DOHH2 (cell line): ENCODE data around the gene ROBO1.

Experiments used
- EZH2phosphoT487 ChIP-seq: fragments of 200-600 bp; sonication (generic); IDR thresholded peaks from 2 replicates; pipeline ENCODE4 v1.6.1; 2017; ENCODE audit warnings: borderline replicate concordance, mild to moderate bottlenecking, antibody characterized with exemption, low read length, moderate library complexity, mixed read lengths
- TF ChIP-seq, protein P1 (sequence below): fragments of 200-600 bp; sonication (generic); IDR thresholded peaks from one replicate; pipeline ENCODE4 v1.5.1; 2014; ENCODE audit warnings: antibody characterized with exemption, mild to moderate bottlenecking, low read depth, low read length; ENCODE audit not compliant: poor library complexity, severe bottlenecking

DNA sequence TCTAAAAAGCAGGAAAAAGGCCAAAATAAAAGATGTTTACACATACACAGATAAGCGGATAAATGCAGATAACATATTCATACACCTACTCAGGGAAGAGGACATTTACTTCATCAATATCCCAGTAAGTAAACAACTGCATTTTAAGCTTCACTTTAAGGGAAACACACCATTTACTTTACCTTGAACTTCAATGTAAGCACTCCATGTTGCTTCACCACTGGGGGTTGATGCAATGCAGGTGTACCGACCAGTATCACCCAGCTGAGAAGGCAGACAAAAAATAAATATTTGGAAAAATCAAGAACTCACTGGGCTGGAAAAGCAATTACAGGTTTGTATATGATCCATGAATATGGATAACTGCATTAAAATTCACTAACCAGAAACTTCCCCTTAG is 1099.5 kb downstream of the ROBO1 start:
- TF ChIP-seq, protein P1, sequence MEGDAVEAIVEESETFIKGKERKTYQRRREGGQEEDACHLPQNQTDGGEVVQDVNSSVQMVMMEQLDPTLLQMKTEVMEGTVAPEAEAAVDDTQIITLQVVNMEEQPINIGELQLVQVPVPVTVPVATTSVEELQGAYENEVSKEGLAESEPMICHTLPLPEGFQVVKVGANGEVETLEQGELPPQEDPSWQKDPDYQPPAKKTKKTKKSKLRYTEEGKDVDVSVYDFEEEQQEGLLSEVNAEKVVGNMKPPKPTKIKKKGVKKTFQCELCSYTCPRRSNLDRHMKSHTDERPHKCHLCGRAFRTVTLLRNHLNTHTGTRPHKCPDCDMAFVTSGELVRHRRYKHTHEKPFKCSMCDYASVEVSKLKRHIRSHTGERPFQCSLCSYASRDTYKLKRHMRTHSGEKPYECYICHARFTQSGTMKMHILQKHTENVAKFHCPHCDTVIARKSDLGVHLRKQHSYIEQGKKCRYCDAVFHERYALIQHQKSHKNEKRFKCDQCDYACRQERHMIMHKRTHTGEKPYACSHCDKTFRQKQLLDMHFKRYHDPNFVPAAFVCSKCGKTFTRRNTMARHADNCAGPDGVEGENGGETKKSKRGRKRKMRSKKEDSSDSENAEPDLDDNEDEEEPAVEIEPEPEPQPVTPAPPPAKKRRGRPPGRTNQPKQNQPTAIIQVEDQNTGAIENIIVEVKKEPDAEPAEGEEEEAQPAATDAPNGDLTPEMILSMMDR: no peak
- TF ChIP-seq EZH2phosphoT487: no peak
